ENCODE results near the gene MIGA2. TPM values are rescaled to one million over a fixed set of nuclear protein-coding genes. Genes with fewer than 3 reads are reported as not detected.

The MIGA2 gene
- total and polyA plus RNA-seq, 2 of the 4 experiments (the other 2 are of a cell fraction): 12.5 to 25.3 TPM

DNA sequence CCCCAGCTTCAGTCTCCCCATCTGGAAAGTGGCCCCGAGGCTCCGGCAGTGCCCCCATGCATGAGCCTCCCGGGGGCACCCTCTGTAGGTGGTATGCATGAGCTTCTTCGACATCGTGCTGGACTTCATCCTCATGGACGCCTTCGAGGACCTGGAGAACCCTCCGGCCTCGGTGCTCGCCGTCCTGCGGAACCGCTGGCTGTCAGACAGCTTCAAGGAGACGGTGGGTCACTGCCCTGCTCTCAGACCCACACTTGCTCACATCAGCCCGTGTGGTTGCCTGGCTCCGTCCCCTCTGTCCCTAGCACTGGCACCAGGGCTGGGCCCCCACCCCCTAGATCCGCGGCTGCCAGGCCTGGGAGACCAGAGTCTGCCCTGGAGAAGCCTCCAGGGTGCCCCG lies 31.7 kb downstream of the MIGA2 start:
- Histone ChIP-seq H3K27me3 (ENCODE audit: control insufficient read depth, insufficient read depth, low read length) (no peaks in the 10 kb centered on the region), H3K36me3 (ENCODE audit: control insufficient read depth, insufficient read depth, low read length) (peaks cover 31% of the 10 kb centered on the region), H3K9me3 (ENCODE audit: control insufficient read depth, insufficient read depth, low read length) (no peaks in the 10 kb centered on the region), H3K4me2 (ENCODE audit: low read depth, low read length) (no peak overlapping the region), H4K8ac (ENCODE audit: low read depth in 2 of 2, low read length in 2 of 2) (no peak overlapping the region), H3K18ac (ENCODE audit: low read depth, low read length) (no peak overlapping the region), H2AK9ac (replicated peaks; ENCODE audit: low read depth, low read length, poor library complexity) (no peak overlapping the region), H3K14ac (replicated peaks; ENCODE audit: low read depth, low read length) (no peak overlapping the region), H3K4me1 (ENCODE audit: control insufficient read depth, insufficient read depth, low read length) (no peaks in the 10 kb centered on the region), H3K4me3 (ENCODE audit: insufficient read depth, low read depth, low read length) (no peak overlapping the region), H4K20me1 (ENCODE audit: insufficient read depth, low read length) (no peaks in the 10 kb centered on the region), H3K23ac (ENCODE audit: low read depth, low read length) (no peak overlapping the region), H2BK120ac (ENCODE audit: low read depth, low read length) (no peak overlapping the region), H3K27ac (ENCODE audit: insufficient read depth, low read length) (no peak overlapping the region), H3K56ac (ENCODE audit: extremely low read depth, insufficient read depth, low read length) (no peak overlapping the region), H2AFZ (replicated peaks; ENCODE audit: low read length, poor library complexity) (no peak overlapping the region), H2BK20ac (ENCODE audit: low read depth, low read length) (no peak overlapping the region), H2BK15ac (ENCODE audit: low read depth, low read length) (no peak overlapping the region), H3K4ac (ENCODE audit: low read depth, low read length) (no peak overlapping the region), H2BK5ac (ENCODE audit: low read depth, low read length, poor library complexity, severe bottlenecking) (no peak overlapping the region), H2AK5ac (ENCODE audit: low read depth, low read length) (no peak overlapping the region), H4K5ac (ENCODE audit: low read depth, low read length) (no peak overlapping the region), H3K9me1 (ENCODE audit: insufficient read depth, low read length) (0 out of 2 replicates have a peak, but pooled peaks cover 4% of the 10 kb centered on the region), H4K91ac (ENCODE audit: insufficient read depth, low read depth, low read length) (no peak overlapping the region), H3K79me1 (ENCODE audit: low read depth in 1 of 2, low read length in 2 of 2) (no peaks in the 10 kb centered on the region), H3K9ac (ENCODE audit: low read depth, low read length) (no peak overlapping the region)
- in situ Hi-C loops (cut with MboI; ENCODE audit: low sequenced_read_pairs) (no loop called here), dilution Hi-C loops (cut with HindIII; ENCODE audit: low sequenced_read_pairs, unreplicated experiment) (no loop called here), intact Hi-C loops (cut with micrococcal nuclease) (no loop called here)
- DNase-seq (no peak), ATAC-seq (ENCODE audit: low read depth) (no peak)
- WGBS, 2 experiments (ENCODE audit: extremely low coverage in 2 of 2, insufficient read length in 1 of 2): 95% methylated on average over 10 of the region's 19 CpGs; no CpG with 5 or more reads in 1 of the 2 experiments
- TF ChIP-seq BHLHE40 (IDR thresholded peaks at IDR 0.05; ENCODE audit: low read depth, low read length): no peak
- no peak for TF ChIP-seq MXI1 (IDR thresholded peaks at IDR 0.05; ENCODE audit: borderline replicate concordance, low read depth, low read length)
- no peak for TF ChIP-seq CHD1 (IDR thresholded peaks at IDR 0.05; ENCODE audit: low read depth, low read length)
- TF ChIP-seq MAFK (IDR thresholded peaks at IDR 0.05; ENCODE audit: low read depth, low read length): no peak
- TF ChIP-seq CEBPB (IDR thresholded peaks at IDR 0.05; ENCODE audit: low read depth, low read length): no peak
- no peak for TF ChIP-seq RAD21 (IDR thresholded peaks at IDR 0.05; ENCODE audit: low read length)
- no peak for TF ChIP-seq POLR2A (IDR thresholded peaks at IDR 0.05; ENCODE audit: low read depth, low read length)
- no peak for TF ChIP-seq RCOR1 (IDR thresholded peaks at IDR 0.05; ENCODE audit: insufficient replicate concordance, low read length)
- no peak for TF ChIP-seq FOS (IDR thresholded peaks at IDR 0.05; ENCODE audit: low read depth, low read length)
- no peak for TF ChIP-seq ELK1 (IDR thresholded peaks at IDR 0.05; ENCODE audit: borderline replicate concordance, low read depth, low read length)
- no peak for TF ChIP-seq SMC3 (IDR thresholded peaks at IDR 0.05; ENCODE audit: low read depth, low read length)
- TF ChIP-seq MAZ (IDR thresholded peaks at IDR 0.05; ENCODE audit: borderline replicate concordance, low read depth, low read length): no peak
- TF ChIP-seq RFX5 (IDR thresholded peaks at IDR 0.05; ENCODE audit: low read depth, low read length): no peak
- no peak for TF ChIP-seq CTCF (conservative IDR thresholded peaks at IDR 0.05; ENCODE audit: low read depth, low read length)
- no TSS peak for BruUV-seq (replicated peaks)
- ChIA-PET POLR2A (ENCODE audit: unreplicated experiment) (no interaction called here), CTCF (no interaction called here)

Measured in IMR-90 (cell line).